HCT116 (cell line): ENCODE data around the gene VPS37D. TPM values are rescaled to one million over a fixed set of nuclear protein-coding genes. Genes with fewer than 3 reads are reported as not detected.

ENCODE experiments used
- ATAC-seq: fragments of 200-7000 bp; cut with Tn5 transposase; 2 replicates; pipeline ENCODE4 v1.9.1; 2020; ENCODE audit warnings: mild to moderate bottlenecking, moderate library complexity
- BruUV-seq: library from RNA; stranded (reverse); fragments of 400-500 nt; replicated peaks from 2 replicates; lab custom pipeline; 2021; lab: Mats Ljungman, UMichigan
- CTCF ChIA-PET: fragments of 300-600 bp; sonication (Branson Sonifier 250); formaldehyde crosslinking; loops from one replicate; lab custom pipeline; 2021; ENCODE audit warnings: antibody characterized with exemption; lab: Charles Lee
- POLR2A ChIA-PET: fragments of 300-600, 350-600 bp; sonication (Branson Sonifier 250); formaldehyde crosslinking; loops from one replicate; lab custom pipeline; 2021; ENCODE audit warnings: antibody characterized with exemption; lab: Charles Lee
- RAD21 ChIA-PET, 2 experiments: fragments of 300-600 bp; sonication (Branson Sonifier 250); formaldehyde crosslinking; loops; one replicate each; lab custom pipeline; 2023; ENCODE audit warnings: low total read pairs in 2 of 2; ENCODE audit not compliant: uncharacterized antibody in 2 of 2, unreplicated experiment in 2 of 2, low non-redundant PET in 1 of 2; lab: Charles Lee
- DNase-seq: peaks from one replicate; pipeline ENCODE4 v3.0.0-alpha.2; 2010; ENCODE audit warnings: low read depth, low spot score
- H2AFZ ChIP-seq: fragments of 200-600 bp; shearing (Covaris generic), sonication (generic); 2 replicates; pipeline ENCODE4 v1.6.1; 2017; ENCODE audit warnings: low read depth, mixed run types, mixed read lengths, antibody characterized with exemption, low read length; ENCODE audit not compliant: poor library complexity, severe bottlenecking
- H3K27ac ChIP-seq: 2 replicates; pipeline ENCODE4 v1.5.1; 2012; ENCODE audit warnings: low read depth, low read length
- H3K27me3 ChIP-seq: fragments of 200-600 bp; sonication (generic); 2 replicates; pipeline ENCODE4 v1.6.1; 2016; ENCODE audit warnings: mixed run types, low read length, mixed read lengths; ENCODE audit not compliant: insufficient read depth
- H3K36me3 ChIP-seq, 2 experiments: fragments of 200-500 bp in 1 of 2; fragments of 200-600 bp in 1 of 2; sonication (Bioruptor generic) in 1 of 2; sonication (generic) in 1 of 2; 2 replicates each; pipeline versions ENCODE4 v1.5.1 to v1.6.1; 2014 to 2016; ENCODE audit warnings: low read length in 2 of 2, inconsistent platforms in 1 of 2, mixed read lengths in 1 of 2, mixed run types in 1 of 2; ENCODE audit not compliant: insufficient read depth in 2 of 2, control insufficient read depth in 1 of 2
- H3K4me1 ChIP-seq, 2 experiments: fragments of 200-600 bp in 1 of 2; sonication (generic) in 1 of 2; 2 replicates each; pipeline versions ENCODE4 v1.5.1 to v1.6.1; 2012 to 2017; ENCODE audit warnings: low read length in 2 of 2, inconsistent platforms in 1 of 2, mild to moderate bottlenecking in 1 of 2, mixed read lengths in 1 of 2, mixed run types in 1 of 2, moderate library complexity in 1 of 2; ENCODE audit not compliant: insufficient read depth in 2 of 2, control insufficient read depth in 1 of 2
- H3K4me2 ChIP-seq: fragments of 200-600 bp; sonication (generic); 2 replicates; pipeline ENCODE4 v1.6.1; 2017; ENCODE audit warnings: mixed run types, low read length, mixed read lengths
- H3K4me3 ChIP-seq, 2 experiments: fragments of 200-600 bp in 1 of 2; sonication (generic) in 1 of 2; replicated peaks in 1 of 2; 2 replicates each; pipeline ENCODE4 v1.5.1; 2011 to 2016; ENCODE audit warnings: low read length in 2 of 2, control low read depth in 1 of 2, low read depth in 1 of 2, mild to moderate bottlenecking in 1 of 2, mixed read lengths in 1 of 2, mixed run types in 1 of 2
- H3K79me2 ChIP-seq: fragments of 200-600 bp; sonication (generic); 2 replicates; pipeline ENCODE4 v1.6.1; 2017; ENCODE audit warnings: mild to moderate bottlenecking, mixed run types, low read length, moderate library complexity, mixed read lengths; ENCODE audit not compliant: insufficient read depth
- H3K9ac ChIP-seq: fragments of 200-600 bp; sonication (generic); 2 replicates; pipeline ENCODE4 v1.6.1; 2016; ENCODE audit warnings: low read length, mixed read lengths
- H3K9me2 ChIP-seq: fragments of 200-600 bp; sonication (generic), shearing (Covaris generic); 2 replicates; pipeline ENCODE4 v1.6.1; 2017; ENCODE audit warnings: mixed run types, mild to moderate bottlenecking, moderate library complexity; ENCODE audit not compliant: insufficient read depth
- H3K9me3 ChIP-seq, 2 experiments: fragments of 200-500 bp in 1 of 2; fragments of 200-600 bp in 1 of 2; sonication (Bioruptor generic) in 1 of 2; sonication (generic) in 1 of 2; 2 replicates each; pipeline ENCODE4 v1.6.1; 2014 to 2017; ENCODE audit warnings: low read length in 2 of 2, mixed read lengths in 2 of 2, inconsistent platforms in 1 of 2, low read depth in 1 of 2, mild to moderate bottlenecking in 1 of 2, mixed run types in 1 of 2, moderate library complexity in 1 of 2; ENCODE audit not compliant: control insufficient read depth in 1 of 2, insufficient read depth in 1 of 2
- H4K20me1 ChIP-seq: fragments of 200-600 bp; sonication (generic), shearing (Covaris generic); 2 replicates; pipeline ENCODE4 v1.6.1; 2017; ENCODE audit warnings: mixed run types, mild to moderate bottlenecking, moderate library complexity; ENCODE audit not compliant: insufficient read depth
- CEBPB ChIP-seq: IDR thresholded peaks from 2 replicates; pipeline ENCODE4 v1.6.1; 2012; ENCODE audit warnings: low read depth
- FOSL1 ChIP-seq: IDR thresholded peaks from 2 replicates; pipeline ENCODE4 v1.6.1; 2012; ENCODE audit warnings: low read depth
- POLR2AphosphoS5 ChIP-seq: IDR thresholded peaks from 2 replicates; pipeline ENCODE4 v1.6.1; 2011; ENCODE audit warnings: mild to moderate bottlenecking, low read depth, low read length, moderate library complexity
- REST ChIP-seq: IDR thresholded peaks from 2 replicates; pipeline ENCODE4 v1.6.1; 2012; ENCODE audit warnings: low read depth
- ZNF274 ChIP-seq: fragments of 200-500 bp; sonication (Bioruptor generic); IDR thresholded peaks from 2 replicates; pipeline ENCODE4 v1.6.1; 2014; ENCODE audit warnings: mild to moderate bottlenecking, low read depth, low read length, inconsistent platforms
- intact Hi-C: fragments of 100-400 bp; cut with micrococcal nuclease; formaldehyde crosslinking; loops from 2 replicates; pipeline ENCODE4 v1.10.0; 2022
- total RNA-seq: library from RNA; stranded (reverse); gene quantifications from one replicate; pipeline ENCODE4 v1.2.1, GENCODE V29; 2021; ENCODE audit not compliant: unreplicated experiment
- TF ChIP-seq, protein P1 (sequence below), 3 experiments: fragments of 200-600 bp in 1 of 3; sonication (generic) in 1 of 3; IDR thresholded peaks in 2 of 3; conservative IDR thresholded peaks in 1 of 3; 2 replicates each; pipeline ENCODE4 v1.5.1; 2012 to 2017; ENCODE audit warnings: low read depth in 2 of 3, low read length in 2 of 3, antibody characterized with exemption in 1 of 3, borderline replicate concordance in 1 of 3, control low read depth in 1 of 3, mild to moderate bottlenecking in 1 of 3, mixed read lengths in 1 of 3, mixed run types in 1 of 3, moderate library complexity in 1 of 3; ENCODE audit not compliant: insufficient read depth in 1 of 3

VPS37D gene
- total RNA-seq, 1 experiment from 2014 or later, result 9.5 TPM

- POLR2A ChIA-PET, result no interaction called here
- H4K20me1 ChIP-seq, result no peaks in the 10 kb centered on the region
- no TSS peak for BruUV-seq
These were observed 20.7 kb downstream of the VPS37D start for GRCh38 chr7:73688288-73688687.

More at GRCh38 chr7:73688288-73688687, 20.7 kb downstream of the VPS37D start:
- Histone ChIP-seq H3K4me3 (no peak overlapping the region), H3K27me3 (no peaks in the 10 kb centered on the region), H3K27ac (no peak overlapping the region), H3K9me3 (no peaks in the 10 kb centered on the region)
- CTCF ChIA-PET, result no interaction called here
- intact Hi-C loops, result no loop called here
- TF ChIP-seq FOSL1 (no peak), REST (no peak), ZNF274 (no peak), CEBPB (no peak), POLR2AphosphoS5 (no peak)
- TF ChIP-seq, protein P1, sequence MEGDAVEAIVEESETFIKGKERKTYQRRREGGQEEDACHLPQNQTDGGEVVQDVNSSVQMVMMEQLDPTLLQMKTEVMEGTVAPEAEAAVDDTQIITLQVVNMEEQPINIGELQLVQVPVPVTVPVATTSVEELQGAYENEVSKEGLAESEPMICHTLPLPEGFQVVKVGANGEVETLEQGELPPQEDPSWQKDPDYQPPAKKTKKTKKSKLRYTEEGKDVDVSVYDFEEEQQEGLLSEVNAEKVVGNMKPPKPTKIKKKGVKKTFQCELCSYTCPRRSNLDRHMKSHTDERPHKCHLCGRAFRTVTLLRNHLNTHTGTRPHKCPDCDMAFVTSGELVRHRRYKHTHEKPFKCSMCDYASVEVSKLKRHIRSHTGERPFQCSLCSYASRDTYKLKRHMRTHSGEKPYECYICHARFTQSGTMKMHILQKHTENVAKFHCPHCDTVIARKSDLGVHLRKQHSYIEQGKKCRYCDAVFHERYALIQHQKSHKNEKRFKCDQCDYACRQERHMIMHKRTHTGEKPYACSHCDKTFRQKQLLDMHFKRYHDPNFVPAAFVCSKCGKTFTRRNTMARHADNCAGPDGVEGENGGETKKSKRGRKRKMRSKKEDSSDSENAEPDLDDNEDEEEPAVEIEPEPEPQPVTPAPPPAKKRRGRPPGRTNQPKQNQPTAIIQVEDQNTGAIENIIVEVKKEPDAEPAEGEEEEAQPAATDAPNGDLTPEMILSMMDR (IDR thresholded peaks at IDR 0.05 in 2 of 3, conservative IDR thresholded peaks at IDR 0.05 in 1 of 3; ENCODE audit: borderline replicate concordance in 1 of 3, insufficient read depth in 1 of 3, low read depth in 2 of 3, low read length in 2 of 3), result no peak
- TF ChIP-seq, all 23 proteins: peak for 0
- no peak for DNase-seq
- Histone ChIP-seq H3K4me2 (no peak overlapping the region), H3K79me2 (peaks cover 93% of the 10 kb centered on the region), H3K4me1 (peaks cover 4 to 8% of the 10 kb centered on the region in 2 experiments; a peak in 2 of 4 replicates), H3K9me2 (no peaks in the 10 kb centered on the region), H2AFZ (no peak overlapping the region), H3K36me3 (peaks cover 43 to 63% of the 10 kb centered on the region in 2 experiments), H3K9ac (no peak overlapping the region)
- RAD21 ChIA-PET, result no interaction called here
- no peak for ATAC-seq
